Measurements from ENCODE around the gene NRXN3. TPM values are rescaled to one million over a fixed set of nuclear protein-coding genes. Genes with fewer than 3 reads are reported as not detected.

The NRXN3 gene
- total and polyA plus RNA-seq, 2 experiments from 2014 or later: 0.69 to 1.5 TPM

- DNase-seq (ENCODE audit: low read depth in 1 of 2, low spot score in 1 of 2): no peak
- no peaks in the 10 kb centered on the region for H3K4me1 ChIP-seq (ENCODE audit: low read depth)
- H3K4me3 ChIP-seq: no peak overlapping the region
- no peak for TF ChIP-seq CTCF (IDR thresholded peaks at IDR 0.05; ENCODE audit: low read depth, low read length)
- H3K9me3 ChIP-seq (ENCODE audit: low read depth): no peaks in the 10 kb centered on the region
- peaks cover 10% of the 10 kb centered on the region for H3K27me3 ChIP-seq
- H3K36me3 ChIP-seq: no peaks in the 10 kb centered on the region
- no peak overlapping the region for H3K27ac ChIP-seq
Observed at GRCh38 chr14:78173346-78174035, 3.3 kb downstream of the NRXN3 start.

DNA sequence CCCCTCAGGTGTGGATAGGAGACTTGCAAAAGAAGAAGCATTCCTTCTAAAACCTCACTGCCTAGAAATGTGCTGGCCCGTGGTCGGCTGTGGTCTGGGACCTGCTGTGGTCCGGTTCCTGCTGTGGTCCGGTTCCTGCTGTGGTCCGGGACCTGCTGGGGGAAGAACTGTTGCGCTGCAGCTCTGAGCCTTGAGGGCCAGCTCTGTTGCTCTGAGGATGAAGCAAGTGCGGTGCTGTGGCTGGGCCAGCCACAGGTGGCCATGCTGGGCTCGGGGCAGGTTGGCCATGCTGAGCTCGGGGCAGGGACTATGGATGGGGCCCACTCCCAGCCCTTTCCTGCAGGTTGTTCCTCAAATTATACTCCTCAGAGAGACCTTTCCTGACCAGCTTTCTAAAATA is 5.2 kb downstream of the NRXN3 start:
- Histone ChIP-seq H3K9me3 (ENCODE audit: low read depth) (no peaks in the 10 kb centered on the region), H3K4me1 (ENCODE audit: low read depth) (no peaks in the 10 kb centered on the region), H3K36me3 (no peaks in the 10 kb centered on the region), H3K27ac (no peak overlapping the region), H3K27me3 (peaks cover 15% of the 10 kb centered on the region), H3K4me3 (no peak overlapping the region)
- TF ChIP-seq CTCF (IDR thresholded peaks at IDR 0.05; ENCODE audit: low read depth, low read length): no peak
- no peak for DNase-seq (ENCODE audit: low read depth in 1 of 2, low spot score in 1 of 2)

DNA sequence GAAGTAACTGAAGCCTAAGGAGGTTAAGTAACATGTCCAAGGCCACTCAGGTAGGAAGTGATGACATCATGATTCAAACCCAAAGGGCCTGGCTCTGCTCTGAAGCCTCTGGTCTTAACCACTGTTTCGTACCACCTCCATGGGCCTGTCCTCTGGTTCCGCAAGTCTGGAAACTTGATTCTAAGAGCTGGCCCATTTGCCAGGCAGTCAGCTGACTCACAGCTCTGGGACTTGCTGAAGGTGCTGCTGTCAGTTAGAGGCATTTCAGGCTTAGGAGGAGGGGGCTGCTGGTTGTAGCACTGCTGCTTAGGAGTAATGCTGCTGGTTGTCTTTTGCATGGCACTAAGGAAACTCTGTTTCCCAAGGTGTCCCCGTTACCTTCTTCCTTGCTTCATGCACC is 7.9 kb downstream of the NRXN3 start:
- peaks cover 12% of the 10 kb centered on the region for H3K27me3 ChIP-seq
- TF ChIP-seq CTCF (IDR thresholded peaks at IDR 0.05; ENCODE audit: low read depth, low read length): no peak
- H3K36me3 ChIP-seq: no peaks in the 10 kb centered on the region
- H3K4me3 ChIP-seq: no peak overlapping the region
- no peak for DNase-seq (ENCODE audit: low read depth in 1 of 2, low spot score in 1 of 2)
- H3K27ac ChIP-seq: no peak overlapping the region
- no peaks in the 10 kb centered on the region for H3K4me1 ChIP-seq (ENCODE audit: low read depth)
- no peaks in the 10 kb centered on the region for H3K9me3 ChIP-seq (ENCODE audit: low read depth)

GRCh38 chr14:78178971-78179370 is 8.8 kb downstream of the NRXN3 start:
- Histone ChIP-seq H3K4me1 (ENCODE audit: low read depth) (no peaks in the 10 kb centered on the region), H3K9me3 (ENCODE audit: low read depth) (no peaks in the 10 kb centered on the region), H3K27ac (no peak overlapping the region), H3K4me3 (no peak overlapping the region), H3K36me3 (no peaks in the 10 kb centered on the region), H3K27me3 (peaks cover 18% of the 10 kb centered on the region)
- TF ChIP-seq CTCF (IDR thresholded peaks at IDR 0.05; ENCODE audit: low read depth, low read length): no peak
- no peak for DNase-seq (ENCODE audit: low read depth in 1 of 2, low spot score in 1 of 2)

- H3K27ac ChIP-seq: no peak overlapping the region
- H3K4me1 ChIP-seq (ENCODE audit: low read depth): no peaks in the 10 kb centered on the region
- peaks cover 32% of the 10 kb centered on the region for H3K27me3 ChIP-seq
- H3K4me3 ChIP-seq: no peak overlapping the region
- no peaks in the 10 kb centered on the region for H3K9me3 ChIP-seq (ENCODE audit: low read depth)
- no peaks in the 10 kb centered on the region for H3K36me3 ChIP-seq
- no peak for TF ChIP-seq CTCF (IDR thresholded peaks at IDR 0.05; ENCODE audit: low read depth, low read length)
- DNase-seq (ENCODE audit: low read depth in 1 of 2, low spot score in 1 of 2): no peak
Observed at GRCh38 chr14:78181270-78181669, 11.1 kb downstream of the NRXN3 start.

Data from cardiac muscle cell (in vitro differentiated cells and primary cell).